CD14-positive monocyte (primary cell): Measurements from ENCODE around the gene KIAA0408. TPM values are rescaled to one million over a fixed set of nuclear protein-coding genes. Genes with fewer than 3 reads are reported as not detected.

ENCODE experiments used
- DNase-seq, 3 donors: peaks; one replicate each; pipeline ENCODE4 v3.0.0-alpha.2; 2011 to 2022
- H2AFZ ChIP-seq: 2 replicates; pipeline ENCODE4 v1.6.0; 2012; ENCODE audit warnings: mild to moderate bottlenecking, low read depth, low read length, inconsistent platforms; ENCODE audit not compliant: insufficient read depth, poor library complexity, severe bottlenecking
- H3K27ac ChIP-seq, 2 donors: 1 replicate in 1 of 2; 2 replicates in 1 of 2; pipeline ENCODE4 v1.5.1; 2012 to 2013; ENCODE audit warnings: low read length in 2 of 2, control low read depth in 1 of 2, inconsistent platforms in 1 of 2, low read depth in 1 of 2, mild to moderate bottlenecking in 1 of 2
- H3K27me3 ChIP-seq, 2 donors: one replicate each; pipeline versions ENCODE4 v1.6.0 to v1.6.1; 2011 to 2013; ENCODE audit warnings: low read length in 2 of 2; ENCODE audit not compliant: control insufficient read depth in 2 of 2, insufficient read depth in 2 of 2
- H3K36me3 ChIP-seq, 2 donors: replicated peaks in 1 of 2; 1 replicate in 1 of 2; 2 replicates in 1 of 2; pipeline versions ENCODE4 v1.5.1 to v1.6.1; 2012 to 2013; ENCODE audit warnings: low read length in 2 of 2, control low read depth in 1 of 2, inconsistent platforms in 1 of 2, mild to moderate bottlenecking in 1 of 2; ENCODE audit not compliant: insufficient read depth in 2 of 2, control insufficient read depth in 1 of 2
- H3K4me1 ChIP-seq, 2 donors: 1 replicate in 1 of 2; 2 replicates in 1 of 2; pipeline versions ENCODE4 v1.5.1 to v1.6.1; 2012 to 2013; ENCODE audit warnings: low read length in 2 of 2, control low read depth in 1 of 2, inconsistent platforms in 1 of 2, mild to moderate bottlenecking in 1 of 2, moderate library complexity in 1 of 2; ENCODE audit not compliant: insufficient read depth in 2 of 2, control insufficient read depth in 1 of 2
- H3K4me2 ChIP-seq: replicated peaks from 2 replicates; pipeline ENCODE3; 2012; ENCODE audit warnings: low read length, moderate library complexity, mild to moderate bottlenecking; ENCODE audit not compliant: poor library complexity, severe bottlenecking; ENCODE audit errors: extremely low read depth
- H3K4me3 ChIP-seq, 3 experiments: fragments of 200-600 bp in 1 of 3; sonication (generic) in 1 of 3; replicated peaks in 1 of 3; 1 replicate in 2 of 3; 2 replicates in 1 of 3; pipeline ENCODE4 v1.5.1; 2011 to 2013; ENCODE audit warnings: low read length in 3 of 3, mild to moderate bottlenecking in 3 of 3, control low read depth in 2 of 3, low read depth in 2 of 3, inconsistent platforms in 1 of 3, moderate library complexity in 1 of 3
- H3K79me2 ChIP-seq: 2 replicates; pipeline ENCODE4 v1.6.0; 2012; ENCODE audit warnings: mild to moderate bottlenecking, control low read depth, inconsistent platforms, low read length, moderate library complexity; ENCODE audit not compliant: insufficient read depth
- H3K9ac ChIP-seq: 2 replicates; pipeline ENCODE4 v1.6.0; 2017; ENCODE audit warnings: low read length, mild to moderate bottlenecking; ENCODE audit not compliant: insufficient read depth, poor library complexity, severe bottlenecking
- H3K9me3 ChIP-seq, 2 donors: replicated peaks in 1 of 2; 1 replicate in 1 of 2; 2 replicates in 1 of 2; pipeline versions ENCODE4 v1.5.1 to v1.6.1; 2012 to 2013; ENCODE audit warnings: low read length in 2 of 2, control low read depth in 1 of 2; ENCODE audit not compliant: control insufficient read depth in 1 of 2, insufficient read depth in 1 of 2
- H4K20me1 ChIP-seq: 2 replicates; pipeline ENCODE4 v1.6.0; 2012; ENCODE audit warnings: mild to moderate bottlenecking, low read length, control low read depth, moderate library complexity; ENCODE audit not compliant: insufficient read depth
- H3K27ac Mint-ChIP-seq, 7 donors: one replicate each; pipeline ENCODE4 v1.8.0; 2020; ENCODE audit warnings: mild to moderate bottlenecking in 7 of 7, mixed read lengths in 7 of 7, moderate library complexity in 6 of 7, inconsistent platforms in 2 of 7
- H3K27me3 Mint-ChIP-seq, 3 donors: one replicate each; pipeline ENCODE4 v1.8.0; 2021 to 2022; ENCODE audit warnings: low read depth in 3 of 3, mild to moderate bottlenecking in 3 of 3, mixed read lengths in 3 of 3, moderate library complexity in 3 of 3, inconsistent platforms in 1 of 3
- H3K36me3 Mint-ChIP-seq, 2 donors: one replicate each; pipeline ENCODE4 v1.8.0; 2020; ENCODE audit warnings: mixed read lengths in 2 of 2, inconsistent platforms in 1 of 2, mild to moderate bottlenecking in 1 of 2
- H3K4me1 Mint-ChIP-seq: one replicate; pipeline ENCODE4 v1.8.0; 2020; ENCODE audit warnings: mild to moderate bottlenecking, mixed read lengths
- H3K4me3 Mint-ChIP-seq, 2 donors: one replicate each; pipeline ENCODE4 v1.8.0; 2020; ENCODE audit warnings: mild to moderate bottlenecking in 2 of 2, mixed read lengths in 2 of 2, moderate library complexity in 1 of 2
- H3K9me3 Mint-ChIP-seq, 7 donors: one replicate each; pipeline ENCODE4 v1.8.0; 2020 to 2022; ENCODE audit warnings: mixed read lengths in 7 of 7, mild to moderate bottlenecking in 6 of 7, moderate library complexity in 6 of 7, inconsistent platforms in 2 of 7
- CTCF ChIP-seq: fragments of 200-600 bp; IDR thresholded peaks from one replicate; pipeline ENCODE4 v1.8.0; 2022; ENCODE audit warnings: antibody characterized with exemption, mild to moderate bottlenecking
- WGBS: methylation state at CpG from one replicate; pipeline ENCODE4 v1.1.5; 2013; ENCODE audit warnings: missing lambda C conversion rate; ENCODE audit not compliant: insufficient coverage; 5-methylcytosine and 5-hydroxymethylcytosine counted together
- intact Hi-C, 2 donors: fragments of 100-400 bp; cut with micrococcal nuclease; formaldehyde crosslinking; loops; one replicate each; pipeline versions ENCODE4 v1.15.0 to v1.15.1; 2023
- polyA plus RNA-seq, 3 donors: library from polyadenylated mRNA; depleted of rRNA in 1 of 3; unstranded in 2 of 3; stranded (reverse) in 1 of 3; fragments of 300-500 nt in 2 of 3; fragments of >200 nt in 1 of 3; fragmentation: Illumina TruSeq in 2 of 3; gene quantifications; 1 replicate in 2 of 3; 2 replicates in 1 of 3; pipeline ENCODE4 v1.2.3, GENCODE V29; 2012 to 2021

Gene KIAA0408
- polyA plus RNA-seq, 3 donors = 0.03 TPM; not detected in 2

GRCh38 chr6:127496471-127496870 is 37.3 kb upstream of the KIAA0408 start:
- Histone ChIP-seq H3K9ac (no peak overlapping the region), H3K36me3 (no peaks in the 10 kb centered on the region), H3K9me3 (no peaks in the 10 kb centered on the region), H3K79me2 (no peaks in the 10 kb centered on the region), H3K4me3 (no peak overlapping the region), H2AFZ (no peak overlapping the region), H3K27ac (no peak overlapping the region), H3K27me3 (peaks cover 2% of the 10 kb centered on the region in 2 donors), H4K20me1 (no peaks in the 10 kb centered on the region), H3K4me1 (no peaks in the 10 kb centered on the region), H3K4me2 (no peak overlapping the region)
- Mint-ChIP-seq H3K9me3 (no peaks in the 10 kb centered on the region), H3K36me3 (no peaks in the 10 kb centered on the region), H3K4me3 (no peak overlapping the region), H3K4me1 (no peaks in the 10 kb centered on the region), H3K27me3 (peaks cover 3 to 12% (median 4%) of the 10 kb centered on the region in 3 donors), H3K27ac (no peak overlapping the region)
- intact Hi-C loops = no loop called here
- no peak for TF ChIP-seq CTCF
- WGBS = no CpG with 5 or more reads among the region's 1 CpG
- DNase-seq = no peak

- intact Hi-C loops = no loop called here
- peaks cover 3 to 9% (median 4%) of the 10 kb centered on the region in 3 donors for H3K27me3 Mint-ChIP-seq
- DNase-seq = no peak
- no peaks in the 10 kb centered on the region for H3K4me1 Mint-ChIP-seq
- Histone ChIP-seq H3K4me1 (no peaks in the 10 kb centered on the region), H4K20me1 (no peaks in the 10 kb centered on the region), H3K4me2 (no peak overlapping the region), H3K27ac (no peak overlapping the region), H3K9me3 (peaks cover 0 to 4% of the 10 kb centered on the region in 2 donors), H2AFZ (no peak overlapping the region), H3K9ac (no peak overlapping the region), H3K4me3 (no peak overlapping the region), H3K79me2 (no peaks in the 10 kb centered on the region), H3K27me3 (peaks cover 0 to 2% of the 10 kb centered on the region in 2 donors), H3K36me3 (no peaks in the 10 kb centered on the region)
- H3K27ac Mint-ChIP-seq = no peak overlapping the region
- TF ChIP-seq CTCF = no peak
- H3K4me3 Mint-ChIP-seq = no peak overlapping the region
- no peaks in the 10 kb centered on the region for H3K36me3 Mint-ChIP-seq
- H3K9me3 Mint-ChIP-seq = peaks cover 0 to 4% (median 3%) of the 10 kb centered on the region in 7 donors
These were observed 35.1 kb upstream of the KIAA0408 start for GRCh38 chr6:127494240-127494767.
